ENCODE data around the gene SDK1. TPM values are rescaled to one million over a fixed set of nuclear protein-coding genes. Genes with fewer than 3 reads are reported as not detected.

Gene SDK1
- total RNA-seq, 1 donor from 2014 or later, result 1.3 TPM

GRCh38 chr7:3480197-3480596 is 179.1 kb downstream of the SDK1 start:
- H3K27me3 Mint-ChIP-seq, result peaks cover 8% of the 10 kb centered on the region
- no peaks in the 10 kb centered on the region for H3K9me3 Mint-ChIP-seq
- ATAC-seq (ENCODE audit: low read depth), result no peak
- TF ChIP-seq CTCF (IDR thresholded peaks at IDR 0.05), result no peak
- no peaks in the 10 kb centered on the region for H3K36me3 Mint-ChIP-seq (ENCODE audit: low read depth)
- intact Hi-C loops (cut with micrococcal nuclease), result no loop called here
- no peak overlapping the region for H3K27ac Mint-ChIP-seq
- peaks cover 4% of the 10 kb centered on the region for H3K4me1 Mint-ChIP-seq
- DNase-seq, result no peak
- no peak overlapping the region for H3K4me3 Mint-ChIP-seq
- CTCF ChIA-PET, result interaction anchor here (0.6 kb wide), 1 partner anchor 169 kb away, joined by 3 read pairs; no protein-coding TSS in a partner anchor
- POLR2A ChIA-PET, result no interaction called here

- DNase-seq (no peak), ATAC-seq (ENCODE audit: low read depth) (no peak)
- Mint-ChIP-seq H3K4me3 (no peak overlapping the region), H3K36me3 (ENCODE audit: low read depth) (no peaks in the 10 kb centered on the region), H3K27me3 (peaks cover 9% of the 10 kb centered on the region), H3K4me1 (peaks cover 4% of the 10 kb centered on the region), H3K27ac (no peak overlapping the region), H3K9me3 (no peaks in the 10 kb centered on the region)
- no peak for TF ChIP-seq CTCF (IDR thresholded peaks at IDR 0.05)
- intact Hi-C loops (cut with micrococcal nuclease), result no loop called here
- ChIA-PET POLR2A (no interaction called here), CTCF (interaction anchor here (1.1 kb wide), 1 partner anchor 171 kb away, joined by 3 read pairs; no protein-coding TSS in a partner anchor)
Observed at GRCh38 chr7:3481435-3481834, 180.4 kb downstream of the SDK1 start.

DNA sequence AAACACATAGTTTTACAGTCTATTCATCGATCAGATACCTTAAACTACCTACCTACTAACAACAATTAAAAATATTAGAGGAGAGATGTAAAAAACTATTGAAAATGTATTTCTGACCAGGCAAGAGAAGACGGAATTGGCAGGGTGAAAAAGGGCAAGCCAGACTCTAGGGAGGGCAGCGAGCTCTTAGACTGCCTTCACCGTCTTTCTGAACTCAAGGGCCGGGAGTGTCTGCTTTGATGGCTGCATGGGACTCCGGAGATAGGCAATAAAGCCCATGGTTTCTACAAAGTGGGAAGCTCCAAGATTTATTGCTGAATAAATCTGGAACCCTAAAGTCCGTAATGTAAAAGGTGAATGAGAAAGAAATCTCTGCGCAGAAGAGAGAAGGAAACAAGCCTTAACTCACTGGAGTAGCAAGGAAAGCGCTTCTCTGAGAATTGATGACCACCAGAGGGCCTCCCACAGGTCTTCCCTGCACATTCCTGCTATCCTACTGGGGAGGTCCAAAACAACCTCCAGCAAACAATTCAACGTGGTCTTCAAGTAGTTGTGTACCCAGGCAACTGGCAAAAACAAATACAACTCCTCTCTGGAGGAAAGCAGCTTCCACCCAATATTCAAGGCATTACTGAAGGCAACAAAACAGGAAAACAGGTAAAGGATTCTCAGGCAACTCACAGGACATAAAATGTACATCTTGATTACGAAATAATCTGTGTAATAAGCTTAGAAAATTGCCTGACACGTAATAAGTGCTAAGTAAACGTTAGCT is 181.3 kb downstream of the SDK1 start:
- intact Hi-C loops (cut with micrococcal nuclease), result loop anchor here (1.0 to 2.0 kb wide), 2 partner anchors 114 to 167 kb away; no protein-coding TSS in a partner anchor
- H3K4me1 Mint-ChIP-seq, result peaks cover 4% of the 10 kb centered on the region

GRCh38 chr7:3486841-3487240 is 185.8 kb downstream of the SDK1 start:
- ATAC-seq (ENCODE audit: low read depth), result no peak
- Mint-ChIP-seq H3K27me3 (peaks cover 21% of the 10 kb centered on the region), H3K4me1 (peaks cover 4% of the 10 kb centered on the region), H3K27ac (no peak overlapping the region), H3K9me3 (no peaks in the 10 kb centered on the region), H3K4me3 (no peak overlapping the region), H3K36me3 (ENCODE audit: low read depth) (no peaks in the 10 kb centered on the region)
- intact Hi-C loops (cut with micrococcal nuclease), result no loop called here
- CTCF ChIA-PET, result no interaction called here
- POLR2A ChIA-PET, result no interaction called here
- no peak for DNase-seq
- no peak for TF ChIP-seq CTCF (IDR thresholded peaks at IDR 0.05)

More for the DNA sequence above, 181.3 kb downstream of the SDK1 start:
- Mint-ChIP-seq H3K27me3 (peaks cover 10% of the 10 kb centered on the region), H3K9me3 (no peaks in the 10 kb centered on the region), H3K4me3 (no peak overlapping the region), H3K27ac (no peak overlapping the region), H3K36me3 (ENCODE audit: low read depth) (no peaks in the 10 kb centered on the region)
- no peak for TF ChIP-seq CTCF (IDR thresholded peaks at IDR 0.05)
- ChIA-PET CTCF (interaction anchor here (1.1 kb wide), 1 partner anchor 170 kb away, joined by 3 read pairs; no protein-coding TSS in a partner anchor), POLR2A (no interaction called here)
- ATAC-seq (ENCODE audit: low read depth) (no peak), DNase-seq (no peak)

DNA sequence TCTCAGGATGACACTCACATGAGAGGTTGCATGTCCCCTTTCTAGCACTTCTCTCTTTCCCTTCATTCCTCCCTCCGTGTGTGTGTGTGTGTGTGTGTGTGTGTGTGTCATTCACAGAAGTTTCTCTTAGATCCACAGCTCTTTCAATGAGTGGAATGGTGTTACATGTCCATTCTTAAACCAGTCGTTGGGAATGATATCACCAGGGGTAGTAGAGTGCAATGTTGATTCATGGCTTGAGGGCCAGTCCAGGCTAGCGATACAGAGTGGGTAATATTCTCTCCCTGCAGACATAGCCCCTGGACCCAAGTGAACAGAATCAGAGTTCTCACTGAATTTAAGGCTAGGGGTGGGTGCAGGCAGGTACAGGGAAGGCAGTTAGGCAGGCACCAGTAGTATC is 187.8 kb downstream of the SDK1 start:
- no peak for ATAC-seq (ENCODE audit: low read depth)
- H3K27me3 Mint-ChIP-seq, result peaks cover 20% of the 10 kb centered on the region
- TF ChIP-seq CTCF (IDR thresholded peaks at IDR 0.05), result no peak
- H3K27ac Mint-ChIP-seq, result no peak overlapping the region
- intact Hi-C loops (cut with micrococcal nuclease), result no loop called here
- H3K36me3 Mint-ChIP-seq (ENCODE audit: low read depth), result no peaks in the 10 kb centered on the region
- DNase-seq, result no peak
- ChIA-PET CTCF (interaction anchor here (0.7 kb wide), 1 partner anchor 14 kb away, joined by 3 read pairs; no protein-coding TSS in a partner anchor), POLR2A (no interaction called here)
- H3K4me1 Mint-ChIP-seq, result no peaks in the 10 kb centered on the region
- no peaks in the 10 kb centered on the region for H3K9me3 Mint-ChIP-seq
- no peak overlapping the region for H3K4me3 Mint-ChIP-seq

Measured in activated B cell treated with CpG ODN at 0.5 μM for 24 hours (primary cell).